Epithelial cell of prostate (primary cell): ENCODE measurements around the gene RASAL1.

Experiments used
- DNase-seq: peaks from one replicate; pipeline ENCODE4 v3.0.0-alpha.2; 2011; ENCODE audit warnings: low read depth, low spot score
- H3K27ac ChIP-seq: fragments of 450-650 bp; 2 replicates; pipeline ENCODE4 v1.5.1; 2017; ENCODE audit warnings: mild to moderate bottlenecking

RASAL1 gene

GRCh38 chr12:113082486-113083148, 52.9 kb downstream of the RASAL1 start:
- no peak overlapping the region for H3K27ac ChIP-seq
- DNase-seq, result no peak

DNA sequence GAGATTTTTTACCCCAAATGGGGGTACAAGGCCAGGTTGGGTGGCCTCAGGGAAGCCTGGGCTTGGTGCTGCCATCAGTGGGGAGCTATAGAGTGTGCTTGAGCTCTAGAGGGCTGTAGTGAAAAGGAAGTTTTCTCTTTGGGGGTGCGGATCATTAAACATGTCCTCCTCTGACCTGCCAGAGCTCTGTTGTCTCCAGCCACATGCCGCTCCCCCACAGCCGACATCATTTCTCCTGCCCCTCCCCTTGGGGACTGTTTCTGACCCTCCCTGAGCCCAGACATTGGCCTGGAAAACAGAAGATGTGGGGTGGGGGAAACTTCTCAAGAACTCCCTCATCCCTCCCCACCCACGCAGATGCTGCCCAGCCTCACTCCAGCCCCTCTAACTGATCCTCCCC, 53.7 kb downstream of the RASAL1 start:
- no peak for DNase-seq
- H3K27ac ChIP-seq, result no peak overlapping the region

DNA sequence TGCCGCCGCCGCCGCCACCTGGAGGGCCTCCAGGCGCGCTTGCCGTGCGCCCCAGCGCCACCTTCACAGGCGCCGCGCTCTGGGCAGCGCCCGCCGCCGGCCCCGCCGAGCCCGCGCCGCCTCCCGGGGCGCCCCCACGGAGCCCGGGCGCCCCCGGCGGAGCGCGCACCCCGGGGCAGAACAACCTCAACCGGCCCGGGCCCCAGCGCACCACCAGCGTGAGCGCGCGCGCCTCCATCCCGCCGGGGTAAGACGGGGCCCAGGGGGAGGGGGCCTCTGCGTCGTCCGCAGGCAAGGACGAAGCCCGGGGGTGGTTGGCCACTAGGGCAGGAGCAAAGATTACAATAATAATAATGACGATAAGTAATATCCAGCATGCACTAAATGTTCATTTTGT, 57.7 kb downstream of the RASAL1 start:
- no peak for DNase-seq
- no peak overlapping the region for H3K27ac ChIP-seq

DNA sequence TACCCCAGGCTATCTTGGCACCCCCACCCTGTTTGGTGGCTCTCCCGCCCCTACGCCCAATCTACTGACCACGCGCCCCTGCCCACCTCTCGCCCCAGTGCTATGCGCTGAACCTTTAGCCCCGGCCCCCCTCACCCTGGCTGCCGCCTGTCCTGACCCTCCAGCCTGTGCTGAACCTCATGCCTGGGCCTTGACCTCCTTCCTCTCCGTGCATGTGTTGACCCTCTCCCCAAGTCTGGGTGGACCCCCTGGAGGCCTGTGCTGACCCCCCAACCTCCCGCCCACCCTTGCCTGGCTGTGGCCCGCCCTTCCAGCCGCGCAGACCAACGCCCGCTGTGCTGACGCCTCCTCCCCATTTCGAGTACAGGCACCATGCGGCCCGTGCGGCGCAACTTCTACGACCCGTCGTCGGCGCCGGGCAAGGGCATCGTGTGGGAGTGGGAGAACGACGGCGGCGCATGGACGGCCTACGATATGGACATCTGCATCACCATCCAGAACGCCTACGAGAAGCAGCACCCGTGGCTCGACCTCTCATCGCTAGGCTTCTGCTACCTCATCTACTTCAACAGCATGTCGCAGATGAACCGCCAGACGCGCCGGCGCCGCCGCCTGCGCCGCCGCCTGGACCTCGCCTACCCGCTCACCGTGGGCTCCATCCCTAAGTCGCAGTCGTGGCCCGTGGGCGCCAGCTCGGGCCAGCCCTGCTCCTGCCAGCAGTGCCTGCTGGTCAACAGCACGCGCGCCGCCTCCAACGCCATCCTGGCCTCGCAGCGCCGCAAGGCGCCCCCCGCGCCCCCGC, 58.3 kb downstream of the RASAL1 start:
- no peak overlapping the region for H3K27ac ChIP-seq
- no peak for DNase-seq

GRCh38 chr12:113075137-113075683, 60.4 kb downstream of the RASAL1 start:
- H3K27ac ChIP-seq, result no peak overlapping the region

GRCh38 chr12:113073586-113073985, 62.0 kb downstream of the RASAL1 start:
- no peak overlapping the region for H3K27ac ChIP-seq

More at GRCh38 chr12:113075137-113075683, 60.4 kb downstream of the RASAL1 start:
- no peak for DNase-seq

DNA sequence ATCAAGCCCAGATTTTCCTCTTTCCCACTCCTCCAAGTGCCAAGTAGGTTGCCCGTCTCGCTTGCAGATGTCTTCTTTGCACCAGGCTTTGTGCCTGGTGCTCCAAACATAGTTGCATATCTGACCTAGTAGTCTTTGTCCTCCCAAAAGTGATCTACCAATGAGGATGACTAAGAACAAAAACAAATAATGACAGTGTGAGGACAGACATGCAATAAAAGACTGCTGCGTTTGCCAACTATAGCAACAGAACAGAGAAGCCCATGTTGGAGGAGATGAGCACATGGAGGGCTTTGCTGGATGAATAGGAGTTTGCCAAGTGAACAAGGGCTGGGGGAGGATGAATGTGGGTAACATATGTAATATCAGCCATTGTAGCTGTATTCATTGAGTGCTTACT, 63.4 kb downstream of the RASAL1 start:
- no peak overlapping the region for H3K27ac ChIP-seq
- no peak for DNase-seq

More at GRCh38 chr12:113073586-113073985, 62.0 kb downstream of the RASAL1 start:
- no peak for DNase-seq

- DNase-seq, result no peak
These were observed 64.1 kb downstream of the RASAL1 start for GRCh38 chr12:113071135-113072112.

DNA sequence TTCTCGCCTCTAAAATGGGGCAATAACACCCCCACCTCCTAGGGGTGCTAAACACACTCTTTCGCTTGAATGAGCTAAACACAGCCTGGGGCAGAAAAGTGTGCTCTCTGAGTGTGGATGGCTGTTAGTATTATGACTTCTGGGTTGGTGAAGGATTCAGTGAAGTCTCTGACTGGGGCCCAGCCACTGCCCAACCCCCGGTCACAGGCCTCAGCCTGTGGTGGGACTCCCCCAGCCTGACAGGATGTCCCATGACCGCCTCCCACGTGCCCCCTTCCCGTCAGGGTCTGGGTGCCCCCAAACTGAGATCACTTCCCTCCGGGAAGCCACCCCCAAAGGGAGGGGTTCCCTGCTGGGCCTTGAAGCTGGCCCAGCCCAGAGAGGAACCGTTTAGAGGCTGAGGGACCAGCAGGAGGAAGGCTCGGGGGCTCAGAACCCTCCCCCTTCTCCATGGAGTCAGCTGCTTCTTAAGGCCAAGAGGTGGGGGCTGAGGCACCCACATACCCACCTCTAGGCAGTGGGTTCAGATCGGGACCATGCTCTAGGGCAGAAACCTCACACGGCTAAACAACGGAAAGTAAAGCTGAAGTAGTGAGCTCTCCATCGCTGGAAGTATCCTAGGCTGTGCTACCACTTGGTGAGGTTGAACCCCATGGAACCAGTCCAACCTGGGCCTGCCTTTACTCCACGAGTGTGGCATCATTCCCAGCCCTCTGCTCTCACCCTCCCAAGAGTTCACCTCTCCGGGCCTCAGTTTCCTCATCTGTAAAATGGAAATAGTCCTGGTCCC, 65.2 kb downstream of the RASAL1 start:
- no peak for DNase-seq
- H3K27ac ChIP-seq, result no peak overlapping the region

More at GRCh38 chr12:113071135-113072112, 64.1 kb downstream of the RASAL1 start:
- H3K27ac ChIP-seq, result no peak overlapping the region

- DNase-seq, result no peak
- H3K27ac ChIP-seq, result no peak overlapping the region
These were observed 65.8 kb downstream of the RASAL1 start for GRCh38 chr12:113069751-113070116.

DNA sequence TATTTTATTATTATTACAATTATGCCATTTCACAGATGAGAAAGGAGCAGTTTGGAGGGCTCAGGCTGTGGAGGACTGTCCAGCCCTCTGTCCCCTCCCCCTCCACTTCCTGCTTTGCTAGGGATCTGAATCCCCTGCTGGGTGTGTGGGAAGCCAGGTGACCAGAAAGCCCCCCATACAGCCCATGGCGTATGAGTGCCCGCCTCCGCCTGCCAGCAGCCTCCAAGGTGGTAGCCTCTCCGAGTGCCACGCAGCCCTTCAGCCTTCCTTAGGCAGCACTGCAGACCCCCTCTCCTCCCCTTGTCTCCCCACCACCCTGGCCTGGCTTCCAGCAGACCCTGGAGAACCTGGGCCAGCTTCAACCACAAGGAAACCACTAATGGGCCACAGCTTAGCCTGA, 66.4 kb downstream of the RASAL1 start:
- no peak for DNase-seq
- H3K27ac ChIP-seq, result no peak overlapping the region

DNA sequence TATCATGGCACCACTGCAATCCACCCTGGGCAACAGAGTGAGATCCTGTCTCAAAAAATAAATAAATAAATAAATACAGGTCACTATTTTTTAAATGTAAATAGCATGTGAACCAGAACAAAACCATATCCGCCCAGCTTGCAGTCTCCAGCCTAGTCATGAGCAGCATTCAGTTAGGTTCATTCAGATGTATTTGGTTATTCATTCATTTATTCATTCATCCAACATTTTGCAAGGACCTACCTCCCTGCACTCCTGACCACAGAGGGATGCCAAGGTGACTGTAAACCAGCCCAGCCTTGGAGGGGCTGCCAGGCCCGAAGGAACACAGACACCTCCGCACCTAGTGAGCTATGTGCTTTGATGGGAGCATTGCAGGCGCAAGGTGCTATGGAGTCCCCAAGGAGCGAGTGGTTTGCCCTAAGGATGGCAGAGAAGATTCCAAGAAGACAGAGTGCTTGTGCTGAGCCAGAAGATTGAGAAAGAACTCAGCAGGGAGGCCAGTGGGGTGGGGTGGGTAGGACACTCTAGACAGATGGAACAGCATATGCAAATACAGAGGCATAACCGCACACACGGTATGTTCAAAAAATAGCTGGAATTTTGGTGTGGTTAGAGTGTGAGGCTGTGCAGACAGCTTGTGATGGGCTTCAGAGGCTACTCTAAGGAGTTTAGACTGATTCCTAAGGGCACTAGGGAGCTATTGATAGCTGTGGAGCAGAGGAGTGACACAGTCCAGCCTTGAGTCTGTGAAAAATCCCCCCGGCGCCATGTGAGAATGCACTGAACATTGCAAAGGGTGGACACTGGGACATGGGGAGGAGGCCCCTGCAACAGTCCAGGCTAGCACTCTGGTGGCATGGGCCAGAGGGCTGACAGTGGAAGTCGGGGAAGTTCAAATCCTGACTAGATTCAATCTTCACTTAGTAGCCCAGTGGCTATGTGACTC, 67.3 kb downstream of the RASAL1 start:
- no peak overlapping the region for H3K27ac ChIP-seq
- no peak for DNase-seq

DNA sequence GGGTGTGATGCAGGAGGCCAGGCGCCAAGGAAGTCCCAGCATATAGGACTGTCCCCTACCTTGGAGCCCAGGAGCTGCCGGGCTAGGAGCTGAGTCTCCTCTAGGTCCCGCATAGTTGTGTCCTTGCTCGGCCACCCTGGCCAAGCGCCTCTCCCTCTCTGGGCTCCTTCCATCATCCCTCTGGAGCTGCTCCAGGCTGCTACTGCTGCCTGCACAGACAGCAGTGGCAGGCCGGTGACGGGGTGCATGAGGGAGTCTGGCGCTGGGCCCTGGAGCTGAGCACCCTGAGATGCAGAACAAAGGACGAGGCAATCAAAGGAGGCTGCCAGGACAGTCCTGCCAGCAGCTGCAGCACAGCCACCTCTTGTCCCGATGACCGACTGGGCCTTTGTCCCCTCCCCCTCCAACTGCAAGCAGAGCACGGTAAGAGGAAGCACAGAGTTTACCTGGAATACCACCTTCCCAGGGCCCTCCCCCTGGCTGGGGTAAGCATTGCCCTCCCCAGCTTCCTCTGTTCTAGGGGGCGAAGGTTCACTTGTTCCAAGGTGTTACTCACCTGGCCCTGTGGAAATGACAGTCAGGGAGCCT, 68.7 kb downstream of the RASAL1 start:
- no peak overlapping the region for H3K27ac ChIP-seq
- DNase-seq, result no peak

GRCh38 chr12:113065126-113066007, 70.2 kb downstream of the RASAL1 start:
- H3K27ac ChIP-seq, result no peak overlapping the region
- DNase-seq, result no peak

DNA sequence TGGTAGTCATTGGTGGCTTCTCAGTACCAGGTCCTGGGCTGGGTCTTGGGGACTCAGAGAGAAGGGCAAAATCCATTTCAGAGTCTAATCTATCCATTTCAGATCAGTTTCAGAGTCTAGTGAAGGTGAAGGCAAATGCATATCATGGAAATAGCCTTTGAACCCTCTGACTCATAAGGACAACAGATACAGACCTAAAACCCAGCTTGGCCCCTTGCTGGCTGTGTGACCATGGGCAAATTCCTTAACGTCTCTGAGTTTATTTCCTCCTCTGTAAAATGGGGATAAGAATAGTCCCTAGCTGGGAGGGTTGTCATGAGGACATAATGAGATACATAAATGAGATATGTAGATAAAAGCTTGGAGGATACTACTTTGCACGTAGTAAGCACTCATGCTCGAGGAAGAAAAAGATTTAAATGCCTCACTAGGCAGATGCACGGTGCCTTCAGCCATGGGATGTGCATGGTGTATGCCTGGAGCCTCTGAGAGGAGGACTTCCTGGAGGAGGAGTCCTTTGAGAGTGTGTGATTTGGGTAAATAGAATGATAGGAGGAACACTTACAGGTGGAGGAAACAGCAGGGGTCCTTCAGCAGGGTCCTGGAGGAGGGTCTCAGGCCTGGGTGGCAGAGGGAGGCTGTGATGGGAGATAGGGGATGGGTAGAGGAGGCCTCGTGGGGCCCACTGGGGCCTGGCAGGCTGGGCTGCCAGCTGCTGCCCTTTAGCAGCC, 71.0 kb downstream of the RASAL1 start:
- DNase-seq, result no peak
- H3K27ac ChIP-seq, result no peak overlapping the region
